ENCODE data around the gene DNAJC13.

DNA sequence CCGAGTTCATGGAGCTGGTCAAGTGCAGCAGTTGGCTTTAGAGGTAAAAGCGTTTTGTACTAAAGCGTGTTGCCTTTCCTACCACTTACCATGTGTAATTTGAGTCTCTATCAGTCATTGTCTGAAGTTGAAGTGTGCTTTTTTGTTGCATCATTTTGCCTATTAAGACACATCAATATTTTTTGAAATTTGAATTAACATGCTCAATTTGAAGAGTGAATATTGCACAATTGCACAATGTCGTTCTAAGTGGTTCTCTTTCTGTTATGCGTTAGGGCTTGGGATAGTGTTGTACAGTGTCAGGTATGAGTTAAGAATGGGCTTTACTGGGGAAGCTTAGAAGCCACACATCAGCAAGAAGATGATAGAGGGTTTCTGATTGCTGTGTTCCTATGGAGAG, 95.8 kb downstream of the DNAJC13 start:
- no peak for TF ChIP-seq POLR2A (IDR thresholded peaks at IDR 0.05)
- TF ChIP-seq, protein P1, sequence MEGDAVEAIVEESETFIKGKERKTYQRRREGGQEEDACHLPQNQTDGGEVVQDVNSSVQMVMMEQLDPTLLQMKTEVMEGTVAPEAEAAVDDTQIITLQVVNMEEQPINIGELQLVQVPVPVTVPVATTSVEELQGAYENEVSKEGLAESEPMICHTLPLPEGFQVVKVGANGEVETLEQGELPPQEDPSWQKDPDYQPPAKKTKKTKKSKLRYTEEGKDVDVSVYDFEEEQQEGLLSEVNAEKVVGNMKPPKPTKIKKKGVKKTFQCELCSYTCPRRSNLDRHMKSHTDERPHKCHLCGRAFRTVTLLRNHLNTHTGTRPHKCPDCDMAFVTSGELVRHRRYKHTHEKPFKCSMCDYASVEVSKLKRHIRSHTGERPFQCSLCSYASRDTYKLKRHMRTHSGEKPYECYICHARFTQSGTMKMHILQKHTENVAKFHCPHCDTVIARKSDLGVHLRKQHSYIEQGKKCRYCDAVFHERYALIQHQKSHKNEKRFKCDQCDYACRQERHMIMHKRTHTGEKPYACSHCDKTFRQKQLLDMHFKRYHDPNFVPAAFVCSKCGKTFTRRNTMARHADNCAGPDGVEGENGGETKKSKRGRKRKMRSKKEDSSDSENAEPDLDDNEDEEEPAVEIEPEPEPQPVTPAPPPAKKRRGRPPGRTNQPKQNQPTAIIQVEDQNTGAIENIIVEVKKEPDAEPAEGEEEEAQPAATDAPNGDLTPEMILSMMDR (IDR thresholded peaks at IDR 0.05) = no peak

Data from Peyer's patch (tissue), 4 donors.